Fibroblast of lung (primary cell): ENCODE data around the gene PPP2R5C. TPM values are rescaled to one million over a fixed set of nuclear protein-coding genes. Genes with fewer than 3 reads are reported as not detected.

ENCODE experiments used
- DNase-seq, 2 donors: peaks; one replicate each; pipeline versions ENCODE4 v3.0.0 to v3.0.0-alpha.2; 2010; ENCODE audit warnings: low read depth in 2 of 2
- H2AFZ ChIP-seq: 2 replicates; pipeline ENCODE4 v1.5.1; 2012; ENCODE audit warnings: low read length, control low read depth, inconsistent platforms
- H3K27ac ChIP-seq: 2 replicates; pipeline ENCODE4 v1.5.1; 2011; ENCODE audit warnings: low read length, control low read depth; ENCODE audit not compliant: insufficient read depth
- H3K27me3 ChIP-seq: 2 replicates; pipeline ENCODE4 v1.5.1; 2011; ENCODE audit warnings: mild to moderate bottlenecking, low read length; ENCODE audit not compliant: control insufficient read depth, insufficient read depth
- H3K36me3 ChIP-seq: 2 replicates; pipeline ENCODE4 v1.5.1; 2011; ENCODE audit warnings: low read length; ENCODE audit not compliant: control insufficient read depth, insufficient read depth
- H3K4me1 ChIP-seq: 2 replicates; pipeline ENCODE4 v1.5.1; 2011; ENCODE audit warnings: low read length; ENCODE audit not compliant: control insufficient read depth, insufficient read depth; ENCODE audit errors: extremely low read depth
- H3K4me2 ChIP-seq: 2 replicates; pipeline ENCODE4 v1.5.1; 2011; ENCODE audit warnings: low read length, control low read depth; ENCODE audit not compliant: insufficient read depth; ENCODE audit errors: extremely low read depth
- H3K4me3 ChIP-seq, 4 experiments: fragments of 200-600 bp in 1 of 4; sonication (generic) in 1 of 4; replicated peaks in 1 of 4; 2 replicates each; pipeline ENCODE4 v1.5.1; 2011 to 2016; ENCODE audit warnings: low read length in 4 of 4, low read depth in 3 of 4, mild to moderate bottlenecking in 3 of 4, control low read depth in 2 of 4, inconsistent platforms in 1 of 4, mixed read lengths in 1 of 4; ENCODE audit not compliant: insufficient read depth in 1 of 4; ENCODE audit errors: control extremely low read depth in 1 of 4
- H3K79me2 ChIP-seq: 2 replicates; pipeline ENCODE4 v1.5.1; 2012; ENCODE audit warnings: mild to moderate bottlenecking, low read length, inconsistent platforms; ENCODE audit not compliant: control insufficient read depth, insufficient read depth
- H3K9ac ChIP-seq: 2 replicates; pipeline ENCODE4 v1.5.1; 2011; ENCODE audit warnings: mild to moderate bottlenecking, low read length, control low read depth; ENCODE audit not compliant: insufficient read depth
- H3K9me3 ChIP-seq: 2 replicates; pipeline ENCODE4 v1.5.1; 2012; ENCODE audit warnings: low read depth, low read length; ENCODE audit not compliant: control insufficient read depth, insufficient read depth
- H4K20me1 ChIP-seq: 2 replicates; pipeline ENCODE4 v1.5.1; 2011; ENCODE audit warnings: low read length; ENCODE audit not compliant: control insufficient read depth, insufficient read depth; ENCODE audit errors: extremely low read depth
- EZH2 ChIP-seq: IDR thresholded peaks from 2 replicates; pipeline ENCODE4 v1.5.1; 2012; ENCODE audit warnings: low read length, control low read depth, mild to moderate bottlenecking; ENCODE audit errors: missing control alignments
- polyA plus RNA-seq, 2 donors: library from polyadenylated mRNA; depleted of rRNA in 1 of 2; stranded (reverse) in 1 of 2; unstranded in 1 of 2; fragments of >200 nt; gene quantifications; 2 replicates each; pipeline ENCODE4 v1.2.1, GENCODE V29; 2011 to 2012; ENCODE audit warnings: missing spikeins in 1 of 2
- total RNA-seq: library from RNA; depleted of rRNA; stranded (reverse); fragments of >200 nt; gene quantifications from 2 replicates; pipeline ENCODE4 v1.2.1, GENCODE V29; 2014
- TF ChIP-seq, protein P1 (sequence below), 2 donors: IDR thresholded peaks in 1 of 2; conservative IDR thresholded peaks in 1 of 2; 1 replicate in 1 of 2; 2 replicates in 1 of 2; pipeline ENCODE4 v1.5.1; 2011 to 2012; ENCODE audit warnings: low read length in 2 of 2, control low read depth in 1 of 2, inconsistent platforms in 1 of 2, low read depth in 1 of 2, mild to moderate bottlenecking in 1 of 2

The PPP2R5C gene
- total and polyA plus RNA-seq, 2 donors (not counting 1 experiment from before 2014, with no cell fraction given), result 86.0 to 116 TPM

DNA sequence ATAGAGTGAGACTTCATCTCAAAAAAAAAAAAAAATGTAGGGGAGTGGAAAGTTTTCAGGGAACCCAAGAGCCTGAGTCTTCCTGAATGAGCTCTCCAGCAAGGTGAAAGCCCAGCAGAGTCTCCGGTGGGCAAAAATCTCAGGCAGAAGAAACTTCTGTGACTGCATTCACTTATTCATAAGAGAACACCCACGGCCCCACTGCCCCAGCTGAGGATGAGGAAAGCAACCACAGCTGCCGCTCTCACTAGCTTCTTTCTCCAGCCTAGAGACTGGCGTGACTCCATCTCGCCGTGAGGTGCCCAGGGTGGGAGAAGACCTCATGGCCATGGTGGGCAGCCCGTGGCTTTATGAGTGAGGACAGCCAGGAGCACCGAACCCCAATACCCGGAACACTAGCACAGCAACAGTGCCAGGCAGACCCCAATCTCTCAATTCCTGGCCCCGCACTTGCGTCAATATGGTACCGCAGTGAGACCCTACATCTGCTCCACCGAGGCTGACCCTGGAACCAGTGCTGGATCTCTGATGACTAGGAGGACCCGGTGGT is 173.2 kb downstream of the PPP2R5C start:
- TF ChIP-seq EZH2, result no peak
- TF ChIP-seq, protein P1, sequence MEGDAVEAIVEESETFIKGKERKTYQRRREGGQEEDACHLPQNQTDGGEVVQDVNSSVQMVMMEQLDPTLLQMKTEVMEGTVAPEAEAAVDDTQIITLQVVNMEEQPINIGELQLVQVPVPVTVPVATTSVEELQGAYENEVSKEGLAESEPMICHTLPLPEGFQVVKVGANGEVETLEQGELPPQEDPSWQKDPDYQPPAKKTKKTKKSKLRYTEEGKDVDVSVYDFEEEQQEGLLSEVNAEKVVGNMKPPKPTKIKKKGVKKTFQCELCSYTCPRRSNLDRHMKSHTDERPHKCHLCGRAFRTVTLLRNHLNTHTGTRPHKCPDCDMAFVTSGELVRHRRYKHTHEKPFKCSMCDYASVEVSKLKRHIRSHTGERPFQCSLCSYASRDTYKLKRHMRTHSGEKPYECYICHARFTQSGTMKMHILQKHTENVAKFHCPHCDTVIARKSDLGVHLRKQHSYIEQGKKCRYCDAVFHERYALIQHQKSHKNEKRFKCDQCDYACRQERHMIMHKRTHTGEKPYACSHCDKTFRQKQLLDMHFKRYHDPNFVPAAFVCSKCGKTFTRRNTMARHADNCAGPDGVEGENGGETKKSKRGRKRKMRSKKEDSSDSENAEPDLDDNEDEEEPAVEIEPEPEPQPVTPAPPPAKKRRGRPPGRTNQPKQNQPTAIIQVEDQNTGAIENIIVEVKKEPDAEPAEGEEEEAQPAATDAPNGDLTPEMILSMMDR (conservative IDR thresholded peaks at IDR 0.05 in 1 of 2, IDR thresholded peaks at IDR 0.05 in 1 of 2; ENCODE audit: low read depth in 1 of 2, low read length in 2 of 2), result no peak
- H3K36me3 ChIP-seq, result no peaks in the 10 kb centered on the region
- no peak overlapping the region for H3K27ac ChIP-seq
- H3K4me1 ChIP-seq, result no peaks in the 10 kb centered on the region
- H2AFZ ChIP-seq, result no peak overlapping the region
- no peaks in the 10 kb centered on the region for H3K9me3 ChIP-seq
- no peaks in the 10 kb centered on the region for H4K20me1 ChIP-seq
- no peak for DNase-seq
- H3K79me2 ChIP-seq, result no peaks in the 10 kb centered on the region
- H3K4me3 ChIP-seq, result no peak overlapping the region
- H3K9ac ChIP-seq, result no peak overlapping the region
- H3K27me3 ChIP-seq, result no peaks in the 10 kb centered on the region
- H3K4me2 ChIP-seq, result no peak overlapping the region

DNA sequence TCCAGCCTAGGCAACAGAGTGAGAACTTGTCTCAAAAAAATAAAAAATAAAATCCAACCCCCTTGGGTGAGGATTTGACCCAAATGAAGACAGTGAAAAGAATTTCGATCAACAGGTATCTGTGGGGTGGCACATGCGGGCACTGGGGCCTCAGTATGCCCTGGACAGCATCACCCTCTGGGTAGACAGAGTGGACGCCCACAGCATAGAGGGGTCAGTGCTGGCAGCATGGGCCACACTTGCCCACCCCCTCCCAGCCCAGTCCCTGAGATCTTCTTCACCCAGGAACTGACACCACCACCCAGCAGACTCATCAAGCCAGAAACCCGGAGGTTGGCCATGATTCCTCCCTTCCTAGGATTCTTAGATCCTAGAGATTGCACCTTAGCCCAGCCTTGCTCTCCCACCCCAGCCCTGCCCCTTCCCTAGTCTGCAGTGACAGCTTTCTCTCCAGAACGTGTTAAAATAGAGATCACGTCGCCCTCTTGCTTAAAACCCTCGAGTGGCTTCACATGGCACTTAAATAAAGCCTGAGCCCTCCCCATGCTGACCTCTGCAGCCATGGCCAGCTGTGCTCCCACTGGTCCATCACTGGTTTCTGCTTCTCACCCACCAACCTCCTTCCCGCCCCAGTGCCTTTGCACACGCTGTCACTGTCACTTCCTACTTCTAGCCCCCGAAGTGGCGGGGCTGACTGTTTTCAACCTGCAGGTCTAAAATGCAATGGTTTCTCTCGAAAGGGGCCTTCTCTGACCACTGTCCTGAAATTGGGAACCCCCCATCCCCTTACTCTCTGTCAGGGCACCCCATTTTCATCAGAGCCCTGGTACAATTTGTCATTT is 176.6 kb downstream of the PPP2R5C start:
- Histone ChIP-seq H3K4me2 (no peak overlapping the region), H4K20me1 (no peaks in the 10 kb centered on the region), H2AFZ (no peak overlapping the region), H3K27ac (no peak overlapping the region), H3K9ac (no peak overlapping the region), H3K4me3 (no peak overlapping the region), H3K4me1 (no peaks in the 10 kb centered on the region), H3K79me2 (no peaks in the 10 kb centered on the region), H3K36me3 (no peaks in the 10 kb centered on the region), H3K9me3 (no peaks in the 10 kb centered on the region), H3K27me3 (peaks cover 3% of the 10 kb centered on the region)
- TF ChIP-seq, protein P1 (conservative IDR thresholded peaks at IDR 0.05 in 1 of 2, IDR thresholded peaks at IDR 0.05 in 1 of 2; ENCODE audit: low read depth in 1 of 2, low read length in 2 of 2), result no peak
- no peak for TF ChIP-seq EZH2
- DNase-seq, result no peak

DNA sequence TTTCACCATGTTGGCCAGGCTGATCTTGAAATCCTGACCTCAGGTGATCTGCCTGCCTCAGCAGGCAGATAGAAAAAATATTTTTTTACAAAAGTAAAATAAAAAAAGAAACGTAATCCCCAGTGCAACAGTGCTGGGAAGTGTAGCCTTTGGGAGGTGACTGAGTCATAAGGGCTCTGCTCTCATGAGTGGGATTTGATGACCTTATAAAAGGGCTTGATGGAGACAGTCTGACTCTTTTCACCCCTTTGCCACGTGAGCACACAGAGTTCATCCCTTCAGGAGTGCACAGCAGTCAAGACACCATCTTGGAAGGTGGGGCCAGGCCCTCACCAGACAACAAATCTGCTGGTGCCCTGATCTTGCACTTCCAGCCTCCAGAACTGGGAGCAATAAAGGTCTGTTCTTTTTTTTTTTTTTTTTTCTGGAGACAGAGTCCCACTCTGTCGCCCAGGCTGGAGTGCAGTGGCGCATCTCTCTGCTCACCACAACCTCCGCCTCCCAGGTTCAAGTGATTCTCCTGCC is 178.2 kb downstream of the PPP2R5C start:
- Histone ChIP-seq H3K27me3 (peaks cover 3% of the 10 kb centered on the region), H2AFZ (no peak overlapping the region), H3K4me2 (no peak overlapping the region), H3K79me2 (no peaks in the 10 kb centered on the region), H4K20me1 (no peaks in the 10 kb centered on the region), H3K36me3 (no peaks in the 10 kb centered on the region), H3K9me3 (no peaks in the 10 kb centered on the region), H3K9ac (no peak overlapping the region), H3K4me1 (no peaks in the 10 kb centered on the region), H3K4me3 (no peak overlapping the region), H3K27ac (no peak overlapping the region)
- DNase-seq, result no peak
- no peak for TF ChIP-seq EZH2
- TF ChIP-seq, protein P1 (conservative IDR thresholded peaks at IDR 0.05 in 1 of 2, IDR thresholded peaks at IDR 0.05 in 1 of 2; ENCODE audit: low read depth in 1 of 2, low read length in 2 of 2), result no peak
